Keratinocyte (primary cell): Measurements from ENCODE around the gene HSPA1B.

Source experiments
- CTCF ChIP-seq, 3 experiments: IDR thresholded peaks in 1 of 3; conservative IDR thresholded peaks in 1 of 3; optimal IDR thresholded peaks in 1 of 3; 2 replicates in 2 of 3; 3 replicates in 1 of 3; pipeline versions ENCODE3 to v1.5.1; 2011; ENCODE audit warnings: low read length in 3 of 3, mild to moderate bottlenecking in 3 of 3, moderate library complexity in 2 of 3, control low read depth in 1 of 3, inconsistent platforms in 1 of 3; ENCODE audit not compliant: insufficient read depth in 2 of 3; ENCODE audit errors: extremely low read depth in 1 of 3
- EZH2 ChIP-seq: IDR thresholded peaks from one replicate; pipeline ENCODE4 v1.6.1; 2012; ENCODE audit warnings: inconsistent platforms, mild to moderate bottlenecking, low read length, moderate library complexity

GRCh38 chr6:31805939-31806469, 21.5 kb upstream of the HSPA1B start:
- no peak for TF ChIP-seq CTCF (optimal IDR thresholded peaks at IDR 0.05 in 1 of 3, IDR thresholded peaks at IDR 0.05 in 1 of 3, conservative IDR thresholded peaks at IDR 0.05 in 1 of 3; ENCODE audit: extremely low read depth in 1 of 3, insufficient read depth in 2 of 3, low read length in 3 of 3)
- TF ChIP-seq EZH2: no peak
